Loucy (cell line): ENCODE results near the gene SYNRG.
"Not testable (repeated sequence)": the region's sequence is repeated elsewhere in the genome, so short reads cannot be mapped to it uniquely, and the experiment has no call there.

Experiments
- CTCF ChIP-seq: fragments of 200-600 bp; sonication (generic); conservative IDR thresholded peaks from 2 replicates; pipeline ENCODE4 v1.5.1; 2014; ENCODE audit warnings: mild to moderate bottlenecking, antibody characterized with exemption, low read length
- EZH2phosphoT487 ChIP-seq: fragments of 200-600 bp; IDR thresholded peaks from 2 replicates; pipeline ENCODE4 v1.6.1; 2018; ENCODE audit warnings: antibody characterized with exemption, mild to moderate bottlenecking, moderate library complexity, borderline replicate concordance

- TF ChIP-seq CTCF, EZH2phosphoT487: not testable (repeated sequence)
Measured at GRCh38 chr17:37616430-37616829, 7.2 kb upstream of the SYNRG start.
